ENCODE measurements around the gene TPST2.

Gene TPST2

DNA sequence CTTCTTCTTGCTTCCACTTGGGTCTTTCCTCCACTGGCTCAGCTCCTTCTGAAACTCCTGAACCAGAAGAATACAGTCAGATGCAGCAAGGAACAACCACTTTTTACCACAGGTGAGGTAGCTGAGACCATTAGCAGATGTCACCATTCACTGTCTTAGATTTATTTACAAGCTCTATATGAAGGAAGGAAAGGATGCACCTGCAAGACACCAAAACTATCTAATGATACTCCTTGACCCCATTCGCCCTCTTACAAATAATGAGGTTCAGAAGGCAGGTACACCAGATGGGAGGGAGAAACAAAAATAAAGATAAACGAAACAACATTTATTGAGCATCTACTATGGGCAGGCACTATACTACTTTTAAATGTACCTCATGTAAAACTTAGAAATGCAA is 87.9 kb downstream of the TPST2 start:
- no peak for DNase-seq (ENCODE audit: low read depth in 3 of 3, low spot score in 1 of 3)

DNA sequence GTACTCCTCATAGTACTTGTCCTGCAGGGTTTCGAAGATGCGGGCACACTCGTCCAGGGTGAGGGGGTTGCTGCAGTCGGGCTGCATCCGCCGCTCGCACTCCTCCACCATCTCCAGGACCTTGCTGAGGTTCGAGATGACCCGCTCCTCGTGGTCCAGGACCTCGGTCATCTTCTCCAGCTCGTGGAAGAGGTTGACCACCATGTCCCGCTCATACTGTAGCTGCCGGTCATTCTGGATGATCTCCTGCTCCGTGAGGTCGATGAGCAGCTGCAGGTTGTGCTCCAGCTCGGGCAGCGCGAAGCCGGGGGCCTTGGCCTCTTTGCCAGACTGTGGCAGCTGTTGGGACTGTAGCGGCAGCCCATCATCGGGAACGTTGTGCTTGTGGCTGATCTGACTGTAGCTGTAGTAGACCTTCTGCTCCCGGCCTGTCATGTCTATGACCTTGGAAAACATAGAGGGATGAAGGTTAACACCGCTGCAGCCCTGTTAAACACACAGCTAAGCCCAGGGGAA is 90.7 kb downstream of the TPST2 start:
- DNase-seq (ENCODE audit: low read depth in 3 of 3, low spot score in 1 of 3) = no peak

DNA sequence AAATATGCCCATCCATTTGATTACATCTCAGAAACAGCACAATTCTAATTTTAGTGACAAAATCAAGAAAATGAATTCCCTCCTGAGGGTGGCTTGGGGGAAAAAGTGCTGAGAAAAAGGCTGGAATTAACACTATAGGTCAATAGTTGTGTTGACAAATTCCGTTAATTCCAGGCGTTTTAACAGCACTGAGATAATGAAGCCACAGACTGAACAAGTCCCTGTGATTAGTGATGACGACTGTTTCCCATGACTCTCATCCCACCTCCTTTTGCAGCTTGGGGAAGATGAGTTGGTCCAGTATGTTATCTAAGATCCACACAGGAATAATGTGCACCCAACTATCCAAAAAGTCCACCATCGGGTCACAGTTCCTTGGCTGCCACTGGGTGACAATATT is 93.5 kb downstream of the TPST2 start:
- DNase-seq (ENCODE audit: low read depth in 3 of 3, low spot score in 1 of 3) = no peak

DNA sequence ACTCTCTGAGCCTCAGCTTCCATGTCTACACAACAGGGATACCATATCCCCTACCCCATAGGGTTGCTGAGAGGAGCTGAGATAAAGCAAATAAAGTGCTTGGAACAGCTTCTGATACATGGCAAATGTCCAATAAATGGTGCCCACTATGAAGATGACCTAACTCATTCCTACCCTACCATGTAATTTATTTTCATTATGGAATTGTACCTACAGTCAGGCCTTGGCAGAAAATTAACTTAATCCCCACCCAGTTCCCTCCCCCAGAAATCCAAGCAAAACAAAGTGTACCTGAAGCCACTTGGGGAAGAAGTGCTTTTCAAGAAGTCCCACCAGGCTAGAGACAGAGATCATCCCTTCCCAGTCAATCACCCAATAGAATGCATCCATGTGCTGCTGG is 95.4 kb downstream of the TPST2 start:
- no peak for DNase-seq (ENCODE audit: low read depth in 3 of 3, low spot score in 1 of 3)

DNA sequence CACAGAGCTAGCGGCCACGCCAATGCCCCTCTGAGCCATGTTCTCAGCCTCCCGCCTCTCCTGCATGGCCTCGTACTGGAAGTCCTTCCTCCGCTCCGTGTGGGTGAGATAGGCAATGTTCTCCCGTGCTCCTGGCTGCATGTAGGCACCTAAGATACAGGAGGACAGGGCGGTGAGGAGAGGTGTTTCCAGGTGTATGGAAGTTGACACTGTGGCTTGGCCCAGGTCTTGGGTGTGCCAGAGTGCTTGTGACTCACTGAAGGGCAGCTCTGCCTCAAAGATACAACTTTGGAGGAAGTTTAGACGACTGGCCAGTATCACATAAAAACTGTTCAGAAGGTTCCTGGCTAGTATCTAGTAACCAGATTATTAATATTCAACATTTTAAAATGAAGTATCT is 97.7 kb downstream of the TPST2 start:
- no peak for DNase-seq (ENCODE audit: low read depth in 3 of 3, low spot score in 1 of 3)

DNA sequence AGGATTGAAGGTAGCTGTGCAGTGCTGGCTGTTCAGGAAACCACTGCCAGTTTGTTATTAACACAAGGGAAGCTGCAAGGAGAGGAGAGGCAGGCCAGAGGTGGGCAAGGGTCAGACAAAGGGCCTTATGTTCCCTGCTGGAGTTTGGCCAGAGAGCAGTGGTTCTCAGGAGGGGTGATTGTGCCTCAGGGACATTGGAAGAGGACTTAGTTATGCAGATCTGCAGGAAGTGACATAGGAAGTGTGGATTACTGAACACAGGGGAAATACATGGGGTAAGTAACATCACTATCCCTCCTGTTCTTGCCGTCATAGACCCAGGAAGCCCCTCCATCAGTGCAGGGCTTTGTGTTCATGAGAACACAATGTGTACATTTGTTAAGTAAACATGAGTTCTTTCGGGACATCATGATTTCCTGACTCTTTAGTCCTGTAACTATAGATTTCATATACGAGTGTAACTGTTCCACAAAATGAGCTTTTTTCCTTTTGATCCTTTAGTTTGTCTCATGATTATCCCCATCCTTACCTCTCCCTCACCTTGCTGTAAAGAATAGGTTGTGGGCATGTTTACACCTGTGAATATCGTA is 100.4 kb downstream of the TPST2 start:
- DNase-seq (ENCODE audit: low read depth in 3 of 3, low spot score in 1 of 3) = no peak

DNA sequence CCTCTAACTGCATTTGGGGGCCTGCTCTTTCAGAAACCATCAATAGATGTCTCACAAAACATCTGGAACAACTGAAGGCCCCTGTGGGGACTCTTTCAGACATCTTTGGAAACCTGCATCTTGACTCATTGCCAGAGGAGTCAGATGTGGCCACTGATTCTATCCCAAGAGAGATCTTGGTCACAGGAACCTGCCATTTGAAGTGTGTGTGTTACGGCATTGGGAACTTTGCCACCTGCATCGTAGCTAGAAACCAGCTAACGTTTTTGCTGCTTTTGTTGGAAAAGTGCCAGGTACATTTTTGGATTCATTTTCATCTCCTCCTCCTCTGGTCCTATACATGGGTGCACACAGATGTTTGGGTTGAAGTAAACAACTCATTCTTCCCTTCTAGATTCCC is 101.9 kb downstream of the TPST2 start:
- DNase-seq (ENCODE audit: low read depth in 3 of 3, low spot score in 1 of 3) = no peak

DNA sequence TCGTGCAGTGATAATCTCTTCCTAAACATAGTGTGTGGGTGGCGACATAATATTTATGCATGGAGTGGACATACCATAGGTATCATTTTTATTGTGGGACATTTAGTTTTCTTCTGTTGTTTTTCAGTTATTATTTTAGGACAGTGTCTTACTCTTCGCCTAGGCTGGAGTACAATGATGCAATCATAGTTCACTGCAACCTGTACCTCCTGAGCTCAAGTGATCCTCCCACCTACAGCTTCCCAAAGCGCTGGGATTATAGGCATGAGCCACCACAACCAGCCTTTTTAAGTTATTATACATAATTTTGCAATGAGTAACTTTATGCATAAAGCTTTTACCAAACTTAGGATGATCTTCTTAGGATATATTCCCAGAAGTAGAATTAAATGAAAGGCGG is 103.5 kb downstream of the TPST2 start:
- no peak for DNase-seq (ENCODE audit: low read depth in 3 of 3, low spot score in 1 of 3)

DNA sequence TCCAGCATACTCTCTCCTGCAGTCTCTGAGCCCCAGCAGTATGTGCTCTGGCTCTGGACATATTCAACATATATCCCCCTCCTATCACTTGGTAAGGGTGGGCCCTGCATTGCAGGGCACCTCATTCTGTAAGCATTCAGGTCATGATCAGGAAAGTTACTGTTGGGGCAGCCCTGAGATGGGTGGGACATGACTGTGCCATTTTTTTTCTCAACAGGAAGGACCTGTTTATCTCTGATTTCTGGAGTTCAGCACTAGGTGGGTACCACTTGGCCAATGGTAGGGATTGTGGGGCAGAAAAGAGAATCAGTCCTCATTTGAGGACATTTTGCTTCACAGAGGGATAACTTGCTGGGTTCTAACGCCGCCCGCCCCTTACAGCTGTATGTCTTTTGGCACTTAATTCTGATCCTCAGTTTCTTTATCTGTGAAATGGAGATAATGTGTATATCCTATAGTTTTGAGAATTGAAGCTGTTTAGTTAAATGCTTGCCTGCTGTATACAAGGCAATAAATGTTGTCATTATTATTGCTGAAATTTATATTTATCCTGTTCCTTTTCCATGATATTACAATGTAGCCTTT is 104.0 kb downstream of the TPST2 start:
- DNase-seq (ENCODE audit: low read depth in 3 of 3, low spot score in 1 of 3) = no peak

DNA sequence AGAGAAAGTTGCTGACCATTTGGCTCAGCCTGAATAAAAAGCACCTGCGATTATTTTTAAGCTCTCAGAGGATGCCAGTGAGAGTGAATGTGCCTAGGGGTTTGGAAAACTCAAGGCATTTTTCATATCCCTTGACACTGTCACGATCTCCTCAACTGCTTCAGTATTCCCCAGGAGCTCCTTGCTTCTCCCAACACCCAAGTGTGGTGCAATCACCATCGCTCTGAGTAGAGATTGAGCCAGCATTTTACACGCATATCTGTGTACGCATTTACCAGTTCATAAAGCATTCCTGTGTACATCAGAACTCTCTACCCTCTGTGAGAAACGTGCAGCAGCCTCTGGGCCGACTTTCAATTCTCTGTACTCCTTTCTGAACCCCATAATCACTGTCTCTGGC is 104.9 kb downstream of the TPST2 start:
- no peak for DNase-seq (ENCODE audit: low read depth in 3 of 3, low spot score in 1 of 3)

DNA sequence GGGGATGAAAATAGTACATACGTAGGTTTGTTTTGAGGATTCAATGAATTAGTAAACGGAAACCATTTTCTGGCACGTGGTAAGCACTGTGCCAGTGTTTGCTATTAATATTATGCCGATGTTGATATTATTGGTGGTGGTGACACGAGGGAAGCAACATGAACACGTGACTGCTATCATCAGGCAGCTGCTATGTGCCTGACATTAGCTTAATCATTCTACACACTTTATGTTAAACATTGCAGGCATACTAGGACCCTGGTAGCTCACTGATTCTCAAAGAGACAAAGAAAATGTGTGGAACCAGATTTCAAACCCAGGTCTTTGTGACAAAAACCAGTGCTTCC is 105.6 kb downstream of the TPST2 start:
- no peak for DNase-seq (ENCODE audit: low read depth in 3 of 3, low spot score in 1 of 3)

DNA sequence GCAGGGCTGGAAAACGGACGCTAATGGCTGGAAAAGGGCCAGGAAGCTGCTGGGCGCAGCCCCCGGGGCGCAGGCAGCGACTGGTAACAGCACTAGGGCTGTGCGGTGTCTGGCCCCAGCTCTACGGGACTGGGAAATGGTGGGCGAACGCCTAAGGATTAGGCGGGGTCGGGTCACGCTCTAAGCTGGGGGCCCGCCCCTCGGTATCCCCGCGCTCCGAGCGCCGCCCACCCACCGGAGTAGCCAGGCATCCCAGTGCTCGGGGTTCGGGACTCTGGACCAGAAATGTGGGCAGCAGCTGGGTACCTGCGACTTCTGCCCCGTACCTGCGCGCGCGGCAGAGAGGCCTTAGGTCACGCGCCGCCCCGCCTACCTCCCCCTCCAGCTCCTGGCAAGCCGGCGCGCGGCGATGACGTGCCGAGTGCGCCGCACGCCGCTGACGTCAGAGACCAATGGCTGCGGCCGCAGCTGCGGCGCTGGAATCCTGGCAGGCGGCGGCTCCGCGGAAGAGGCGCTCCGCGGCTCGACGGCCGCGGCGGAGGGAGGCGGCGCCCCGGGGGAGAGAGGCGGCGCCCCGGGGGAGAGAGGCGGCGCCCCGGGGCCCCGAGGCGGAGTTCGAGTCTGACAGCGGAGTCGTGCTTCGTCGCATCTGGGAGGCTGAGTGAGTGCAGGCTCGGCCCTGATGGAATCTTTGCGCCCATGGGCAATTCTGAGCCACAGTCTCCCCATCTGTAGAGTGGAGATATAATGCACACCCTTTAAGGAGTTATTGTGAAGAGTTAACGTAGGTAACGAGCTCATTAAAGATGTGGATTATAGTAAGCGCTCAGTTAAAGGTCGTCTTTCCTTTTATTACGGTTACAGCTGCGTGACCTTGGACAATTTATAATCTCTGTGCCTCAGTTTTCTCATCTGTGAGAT is 106.2 kb downstream of the TPST2 start, which contains the start of the genes HPS4 and SRRD:
Gene HPS4 (minus strand): TSS at position 345 of the 921 bp plus-strand sequence. CDS start 2,021 bp downstream, outside the sequence.
Gene SRRD (plus strand): TSS at position 439 of the 921 bp plus-strand sequence. CDS start 14 bp downstream, at position 453.
- DNase-seq (ENCODE audit: low read depth in 3 of 3, low spot score in 1 of 3) = peak; percentile 75 to 92 (median 84)

DNA sequence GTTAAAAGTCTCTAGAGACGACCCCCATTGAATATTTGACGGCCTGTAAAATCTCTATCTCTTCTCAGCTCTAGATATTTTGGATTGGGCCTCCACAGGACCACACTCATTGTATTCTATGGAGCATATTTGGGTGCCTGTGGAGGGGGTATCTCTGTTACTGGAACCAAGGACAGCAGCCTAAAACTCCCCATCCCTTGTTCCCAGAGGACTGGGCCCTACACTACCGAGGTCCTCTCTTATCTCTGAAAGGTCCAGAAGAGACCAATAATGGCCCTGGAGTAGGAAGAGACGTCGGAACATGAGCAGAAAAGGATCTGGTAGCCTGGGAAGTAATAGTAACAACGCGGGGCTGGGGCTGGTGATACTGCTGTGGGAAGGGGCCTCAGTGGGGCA is 106.9 kb downstream of the TPST2 start:
- DNase-seq (ENCODE audit: low read depth in 3 of 3, low spot score in 1 of 3) = no peak

DNA sequence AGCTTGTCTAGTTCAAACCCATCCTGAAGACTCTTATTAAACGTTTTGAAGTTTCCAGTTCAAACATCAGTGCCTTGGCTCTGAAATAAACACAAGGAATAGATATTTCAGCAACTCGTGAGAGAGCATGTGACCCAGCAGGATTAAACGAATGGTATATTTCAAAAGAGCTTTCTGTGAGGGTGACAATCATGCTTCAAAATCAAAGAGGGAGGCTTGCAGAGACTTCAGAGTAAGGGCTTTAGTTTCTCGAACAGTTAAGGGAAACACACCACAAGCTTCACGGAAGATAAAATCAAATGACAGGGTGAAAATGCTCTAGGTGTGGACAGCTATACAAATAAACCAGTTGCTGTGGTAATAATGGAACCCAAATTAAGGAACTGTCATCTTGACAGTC is 107.8 kb downstream of the TPST2 start:
- DNase-seq (ENCODE audit: low read depth in 3 of 3, low spot score in 1 of 3) = no peak

DNA sequence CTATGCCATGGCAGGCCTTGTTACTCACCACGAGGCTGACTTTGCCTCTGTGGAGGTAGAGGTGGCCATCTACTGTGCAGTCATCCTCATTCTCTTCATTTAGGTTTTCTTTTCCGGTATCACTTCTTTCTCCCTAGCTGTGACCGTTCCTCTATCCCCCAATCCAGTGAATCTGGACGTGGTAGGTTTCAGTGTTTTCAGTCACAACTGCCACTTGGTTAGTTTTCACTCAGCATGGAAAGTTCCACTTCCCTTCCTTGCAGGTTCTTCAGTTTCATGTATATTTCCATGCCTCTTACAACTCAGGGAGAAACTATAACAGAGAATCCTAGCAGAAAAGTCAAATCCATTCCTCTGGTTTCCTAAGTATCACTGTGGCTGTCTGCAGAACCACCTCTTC is 108.2 kb downstream of the TPST2 start:
- DNase-seq (ENCODE audit: low read depth in 3 of 3, low spot score in 1 of 3) = no peak

DNA sequence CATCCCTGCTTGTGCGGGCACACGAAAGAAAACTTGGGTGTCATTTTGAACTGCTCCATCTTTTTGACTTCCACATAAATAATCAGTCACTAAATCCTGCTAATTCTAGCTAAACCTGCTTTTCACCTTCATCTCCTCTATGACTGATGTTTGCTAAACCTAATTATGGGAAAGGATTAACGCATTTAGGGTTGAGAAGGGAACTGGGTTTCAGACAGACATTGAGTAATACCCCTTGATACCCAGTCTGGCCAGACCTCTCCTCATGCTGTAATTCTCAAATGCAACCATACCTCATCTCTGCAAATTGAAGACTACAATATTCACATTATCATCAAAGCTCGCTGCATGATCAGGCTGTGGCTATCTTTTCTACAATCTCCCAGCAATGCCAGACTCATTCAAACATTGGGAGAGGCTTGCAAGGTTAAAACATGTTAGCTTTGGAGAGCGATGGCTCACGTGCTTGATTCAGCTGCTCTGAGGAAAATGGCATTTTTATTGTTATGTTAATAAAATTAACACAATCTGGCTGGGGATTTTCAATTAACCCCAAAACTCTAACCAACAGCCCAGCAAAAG is 108.7 kb downstream of the TPST2 start:
- DNase-seq (ENCODE audit: low read depth in 3 of 3, low spot score in 1 of 3) = no peak

DNA sequence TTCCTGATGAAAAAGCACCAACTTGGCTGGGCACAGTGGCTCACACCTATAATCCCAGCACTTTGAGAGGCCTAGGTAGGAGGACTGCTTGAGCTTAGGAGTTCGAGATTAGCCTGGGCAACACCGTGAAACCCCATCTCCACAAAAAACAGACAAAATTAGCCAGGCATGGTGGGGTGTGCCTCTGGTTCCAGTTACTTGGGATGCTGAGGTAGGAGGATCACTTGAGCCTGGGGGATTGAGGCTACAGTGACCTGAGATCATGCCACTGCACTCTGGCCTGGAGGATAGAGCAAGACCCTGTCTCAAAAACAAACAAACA is 109.4 kb downstream of the TPST2 start:
- DNase-seq (ENCODE audit: low read depth in 3 of 3, low spot score in 1 of 3) = no peak

DNA sequence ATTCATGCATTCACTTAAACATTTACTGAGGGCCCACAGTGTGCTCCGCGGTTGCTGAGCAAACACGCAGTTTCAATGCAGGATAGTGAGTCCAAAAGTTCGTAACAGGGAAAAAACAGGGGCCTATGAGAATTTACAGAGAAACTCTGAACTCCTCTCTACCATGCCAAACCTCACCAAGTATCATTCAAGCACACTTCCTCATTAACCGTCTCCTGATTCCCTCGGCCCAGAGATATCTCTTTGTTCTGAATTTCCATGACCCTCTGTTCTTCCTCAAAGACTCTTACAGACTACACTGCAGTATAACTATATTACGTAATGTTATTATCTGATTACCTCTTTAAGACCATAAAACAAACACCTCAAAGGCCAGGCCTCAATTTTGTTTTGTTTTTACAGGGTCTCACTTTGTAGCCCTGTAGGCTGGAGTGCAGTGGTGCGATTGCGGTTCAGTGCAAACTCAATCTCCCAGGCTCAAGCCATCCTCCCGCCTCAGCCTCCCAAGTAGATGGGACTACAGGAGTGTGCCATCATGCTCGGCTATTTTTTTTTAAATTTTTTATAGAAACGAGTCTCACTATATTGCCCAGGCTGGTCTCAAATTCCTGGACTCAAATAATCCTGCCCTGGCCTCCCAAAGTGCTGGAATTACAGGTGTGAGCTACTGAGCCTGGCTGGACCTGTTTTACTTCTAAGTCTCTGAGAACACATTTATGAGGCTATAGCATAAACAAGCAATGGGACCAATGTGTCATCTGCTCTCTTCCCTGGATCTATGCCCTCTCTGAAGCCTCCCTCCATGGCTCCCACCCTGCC is 109.9 kb downstream of the TPST2 start:
- DNase-seq (ENCODE audit: low read depth in 3 of 3, low spot score in 1 of 3) = no peak

DNA sequence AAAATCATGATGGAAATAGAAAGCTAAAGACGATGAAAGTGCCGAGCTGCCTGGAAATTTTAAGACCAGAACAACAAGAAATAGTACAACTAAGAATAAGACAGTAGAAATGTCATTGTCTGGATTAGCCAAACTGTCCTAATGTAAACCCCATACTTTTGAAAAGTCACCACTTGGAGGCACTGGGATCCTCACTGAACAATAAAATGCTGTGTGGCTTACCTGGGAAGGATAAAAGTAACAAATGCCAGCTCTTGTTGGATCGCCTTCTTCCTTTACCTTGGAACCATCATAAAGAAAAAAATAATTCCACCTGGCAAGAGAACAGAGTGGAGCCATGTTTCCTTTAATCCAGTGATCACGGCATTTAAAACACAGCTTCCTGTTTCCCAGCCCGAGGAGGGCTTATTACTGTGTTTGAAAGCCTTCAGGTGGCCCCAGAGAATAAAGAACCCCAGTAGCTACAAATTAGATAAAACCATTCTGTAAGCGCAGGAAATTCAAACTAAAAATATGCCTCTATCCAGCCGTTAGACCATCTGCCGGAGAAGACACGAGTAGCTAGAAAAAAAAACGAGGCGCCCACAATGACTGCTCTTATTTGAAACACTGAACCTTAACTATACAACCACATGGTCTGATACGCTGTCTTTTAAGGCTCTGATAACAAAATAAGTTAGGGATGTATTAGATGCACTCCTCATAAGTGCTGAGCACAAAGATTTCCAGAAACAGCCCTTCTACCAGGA is 110.7 kb downstream of the TPST2 start:
- DNase-seq (ENCODE audit: low read depth in 3 of 3, low spot score in 1 of 3) = no peak

DNA sequence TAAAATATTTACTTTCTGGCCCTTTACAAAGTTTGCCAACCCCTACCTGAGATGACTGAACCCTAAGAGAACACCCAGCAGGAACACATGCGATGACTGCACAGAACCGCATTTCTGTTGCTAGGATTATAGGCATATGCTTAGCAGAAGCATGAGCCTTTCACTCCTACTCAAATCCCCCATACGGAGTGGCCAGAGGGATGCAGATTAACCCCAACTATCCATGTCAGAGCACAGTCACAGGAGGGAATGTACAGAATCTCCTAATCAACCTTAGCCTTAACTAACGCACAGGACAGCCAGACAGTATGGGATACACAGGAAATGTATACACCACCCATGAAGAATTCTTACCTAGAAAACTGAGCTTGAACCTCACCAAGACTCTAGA is 112.6 kb downstream of the TPST2 start:
- no peak for DNase-seq (ENCODE audit: low read depth in 3 of 3, low spot score in 1 of 3)
